A673 (cell line): ENCODE measurements around the gene BAIAP2.

Experiments used
- EZH2 ChIP-seq: fragments of 200-600 bp; sonication (generic); IDR thresholded peaks from 2 replicates; pipeline ENCODE4 v1.6.1; 2017; ENCODE audit warnings: borderline replicate concordance, low read depth, mild to moderate bottlenecking, mixed read lengths, antibody characterized with exemption, low read length; ENCODE audit not compliant: poor library complexity, severe bottlenecking
- TF ChIP-seq, protein P1 (sequence below): fragments of 300-800, 200-600 bp; sonication (generic); conservative IDR thresholded peaks from 2 replicates; pipeline ENCODE4 v1.5.1; 2017; ENCODE audit warnings: low read depth, mild to moderate bottlenecking, antibody characterized with exemption, low read length, moderate library complexity, mixed read lengths

DNA sequence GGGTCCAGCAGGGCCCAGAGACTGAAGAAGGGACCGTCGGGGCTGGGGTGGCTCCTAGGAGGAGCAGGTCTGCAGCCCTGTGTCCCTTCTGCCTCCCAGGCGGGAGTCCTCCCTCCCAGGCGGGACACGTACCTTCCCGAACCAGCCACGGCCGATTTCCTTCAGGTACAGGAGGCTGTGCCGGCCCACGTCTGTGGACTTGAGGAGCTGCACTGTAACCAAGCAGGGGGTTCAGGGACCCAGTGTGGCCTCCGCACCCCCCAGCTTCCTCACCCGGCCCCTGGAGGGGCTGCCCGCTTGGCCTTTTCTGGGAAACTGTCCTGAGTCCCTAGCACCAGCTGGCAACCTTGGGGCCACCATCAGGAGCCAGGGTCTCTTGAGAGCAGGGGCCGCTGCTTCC lies 93.4 kb downstream of the BAIAP2 start:
- TF ChIP-seq, protein P1, sequence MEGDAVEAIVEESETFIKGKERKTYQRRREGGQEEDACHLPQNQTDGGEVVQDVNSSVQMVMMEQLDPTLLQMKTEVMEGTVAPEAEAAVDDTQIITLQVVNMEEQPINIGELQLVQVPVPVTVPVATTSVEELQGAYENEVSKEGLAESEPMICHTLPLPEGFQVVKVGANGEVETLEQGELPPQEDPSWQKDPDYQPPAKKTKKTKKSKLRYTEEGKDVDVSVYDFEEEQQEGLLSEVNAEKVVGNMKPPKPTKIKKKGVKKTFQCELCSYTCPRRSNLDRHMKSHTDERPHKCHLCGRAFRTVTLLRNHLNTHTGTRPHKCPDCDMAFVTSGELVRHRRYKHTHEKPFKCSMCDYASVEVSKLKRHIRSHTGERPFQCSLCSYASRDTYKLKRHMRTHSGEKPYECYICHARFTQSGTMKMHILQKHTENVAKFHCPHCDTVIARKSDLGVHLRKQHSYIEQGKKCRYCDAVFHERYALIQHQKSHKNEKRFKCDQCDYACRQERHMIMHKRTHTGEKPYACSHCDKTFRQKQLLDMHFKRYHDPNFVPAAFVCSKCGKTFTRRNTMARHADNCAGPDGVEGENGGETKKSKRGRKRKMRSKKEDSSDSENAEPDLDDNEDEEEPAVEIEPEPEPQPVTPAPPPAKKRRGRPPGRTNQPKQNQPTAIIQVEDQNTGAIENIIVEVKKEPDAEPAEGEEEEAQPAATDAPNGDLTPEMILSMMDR = no peak
- no peak for TF ChIP-seq EZH2
